Astrocyte (in vitro differentiated cells and primary cell): ENCODE results near the gene CCDC184.

ENCODE experiments used
- EZH2 ChIP-seq: IDR thresholded peaks from 2 replicates; pipeline ENCODE4 v1.6.1; 2012; ENCODE audit warnings: mild to moderate bottlenecking, low read length, inconsistent platforms; ENCODE audit not compliant: insufficient read depth
- TF ChIP-seq, protein P1 (sequence below): IDR thresholded peaks from 2 replicates; pipeline ENCODE4 v1.5.1; 2011; ENCODE audit warnings: low read depth, mild to moderate bottlenecking, inconsistent platforms, low read length, moderate library complexity; ENCODE audit not compliant: insufficient read depth

DNA sequence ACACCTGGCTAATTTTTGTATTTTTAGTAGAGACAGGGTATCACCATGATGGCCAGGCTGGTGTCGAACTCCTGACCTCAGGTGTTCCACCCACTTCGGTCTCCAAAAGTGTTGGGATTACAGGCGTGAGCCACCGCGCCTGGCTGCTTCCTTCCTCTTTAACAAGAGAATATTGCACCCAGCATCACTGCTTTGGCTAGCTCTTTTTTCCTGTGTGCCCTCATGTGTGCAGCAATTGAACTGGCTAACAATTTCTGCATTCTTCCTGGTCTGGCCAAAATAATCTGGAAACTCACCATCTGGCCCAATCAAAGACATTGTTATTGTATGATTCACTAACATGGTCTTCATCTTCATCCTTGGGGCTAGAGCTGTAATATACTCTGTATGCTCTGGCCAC lies 23.4 kb upstream of the CCDC184 start:
- TF ChIP-seq, protein P1, sequence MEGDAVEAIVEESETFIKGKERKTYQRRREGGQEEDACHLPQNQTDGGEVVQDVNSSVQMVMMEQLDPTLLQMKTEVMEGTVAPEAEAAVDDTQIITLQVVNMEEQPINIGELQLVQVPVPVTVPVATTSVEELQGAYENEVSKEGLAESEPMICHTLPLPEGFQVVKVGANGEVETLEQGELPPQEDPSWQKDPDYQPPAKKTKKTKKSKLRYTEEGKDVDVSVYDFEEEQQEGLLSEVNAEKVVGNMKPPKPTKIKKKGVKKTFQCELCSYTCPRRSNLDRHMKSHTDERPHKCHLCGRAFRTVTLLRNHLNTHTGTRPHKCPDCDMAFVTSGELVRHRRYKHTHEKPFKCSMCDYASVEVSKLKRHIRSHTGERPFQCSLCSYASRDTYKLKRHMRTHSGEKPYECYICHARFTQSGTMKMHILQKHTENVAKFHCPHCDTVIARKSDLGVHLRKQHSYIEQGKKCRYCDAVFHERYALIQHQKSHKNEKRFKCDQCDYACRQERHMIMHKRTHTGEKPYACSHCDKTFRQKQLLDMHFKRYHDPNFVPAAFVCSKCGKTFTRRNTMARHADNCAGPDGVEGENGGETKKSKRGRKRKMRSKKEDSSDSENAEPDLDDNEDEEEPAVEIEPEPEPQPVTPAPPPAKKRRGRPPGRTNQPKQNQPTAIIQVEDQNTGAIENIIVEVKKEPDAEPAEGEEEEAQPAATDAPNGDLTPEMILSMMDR: no peak
- no peak for TF ChIP-seq EZH2
